ENCODE results near the gene SLC39A11.

SLC39A11 gene

DNA sequence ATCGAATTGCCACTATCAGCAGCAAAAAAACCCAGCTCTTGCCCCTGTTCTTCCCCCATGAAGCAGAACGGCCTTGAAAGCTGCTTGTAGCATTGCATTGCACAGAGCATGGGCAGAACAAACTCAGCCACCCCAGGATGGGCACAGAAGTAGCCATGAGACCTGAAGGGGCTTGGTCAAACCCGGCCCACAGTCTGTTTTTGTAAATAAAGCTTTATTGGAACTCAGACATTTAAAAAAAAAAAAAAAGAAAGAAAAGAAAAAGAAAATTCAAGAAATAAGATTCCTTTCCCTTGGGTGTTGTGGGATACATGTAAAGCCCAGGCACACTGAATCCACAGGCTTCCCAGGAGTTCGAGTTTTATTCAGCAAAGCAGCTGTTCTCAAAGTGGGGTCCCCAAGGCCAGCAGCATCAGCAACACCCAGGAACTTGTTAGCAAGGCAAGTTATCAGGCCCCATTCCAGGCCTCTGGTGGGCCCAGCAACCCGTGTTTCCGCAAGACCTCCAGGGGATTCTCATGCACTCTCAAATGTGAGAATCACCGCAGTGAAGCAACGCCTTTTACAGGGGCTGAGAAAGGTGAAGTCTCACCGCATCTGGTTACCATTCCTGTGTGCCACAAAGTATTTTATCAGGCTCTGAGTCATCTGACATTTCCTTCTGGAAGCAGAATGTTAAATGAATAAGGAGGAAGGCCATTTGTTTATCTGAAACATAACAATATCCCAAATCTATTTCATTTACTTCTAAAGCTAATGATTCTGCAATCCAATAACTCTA lies 108.2 kb downstream of the SLC39A11 start:
- DNase-seq (ENCODE audit: extremely low read depth, low read depth): peak; percentile 77
- H3K4me3 ChIP-seq (replicated peaks; ENCODE audit: low read depth, low read length): no peak overlapping the region
- TF ChIP-seq, protein P1, sequence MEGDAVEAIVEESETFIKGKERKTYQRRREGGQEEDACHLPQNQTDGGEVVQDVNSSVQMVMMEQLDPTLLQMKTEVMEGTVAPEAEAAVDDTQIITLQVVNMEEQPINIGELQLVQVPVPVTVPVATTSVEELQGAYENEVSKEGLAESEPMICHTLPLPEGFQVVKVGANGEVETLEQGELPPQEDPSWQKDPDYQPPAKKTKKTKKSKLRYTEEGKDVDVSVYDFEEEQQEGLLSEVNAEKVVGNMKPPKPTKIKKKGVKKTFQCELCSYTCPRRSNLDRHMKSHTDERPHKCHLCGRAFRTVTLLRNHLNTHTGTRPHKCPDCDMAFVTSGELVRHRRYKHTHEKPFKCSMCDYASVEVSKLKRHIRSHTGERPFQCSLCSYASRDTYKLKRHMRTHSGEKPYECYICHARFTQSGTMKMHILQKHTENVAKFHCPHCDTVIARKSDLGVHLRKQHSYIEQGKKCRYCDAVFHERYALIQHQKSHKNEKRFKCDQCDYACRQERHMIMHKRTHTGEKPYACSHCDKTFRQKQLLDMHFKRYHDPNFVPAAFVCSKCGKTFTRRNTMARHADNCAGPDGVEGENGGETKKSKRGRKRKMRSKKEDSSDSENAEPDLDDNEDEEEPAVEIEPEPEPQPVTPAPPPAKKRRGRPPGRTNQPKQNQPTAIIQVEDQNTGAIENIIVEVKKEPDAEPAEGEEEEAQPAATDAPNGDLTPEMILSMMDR (IDR thresholded peaks at IDR 0.05; ENCODE audit: low read depth, low read length, missing control alignments): no peak

DNA sequence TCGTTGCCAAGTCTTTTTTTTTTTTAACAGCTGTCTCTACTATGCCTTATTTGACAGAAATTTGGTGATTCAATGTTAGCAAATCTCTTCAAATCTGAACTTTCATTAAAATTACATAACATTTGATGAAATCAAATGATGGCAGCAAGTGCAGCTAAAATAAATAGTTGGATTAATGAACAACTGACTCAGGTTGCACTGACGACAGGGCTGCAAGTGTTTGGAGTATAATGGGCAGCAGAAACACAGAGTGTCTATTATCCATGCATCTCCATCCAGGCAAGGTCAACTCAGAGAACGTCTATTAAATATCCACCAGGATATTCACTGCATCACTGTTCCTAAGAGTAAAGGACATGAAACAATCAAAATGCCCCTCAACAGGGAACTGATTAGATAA lies 109.8 kb downstream of the SLC39A11 start:
- no peak for DNase-seq (ENCODE audit: extremely low read depth, low read depth)
- TF ChIP-seq, protein P1 (IDR thresholded peaks at IDR 0.05; ENCODE audit: low read depth, low read length, missing control alignments): no peak
- H3K4me3 ChIP-seq (replicated peaks; ENCODE audit: low read depth, low read length): no peak overlapping the region

DNA sequence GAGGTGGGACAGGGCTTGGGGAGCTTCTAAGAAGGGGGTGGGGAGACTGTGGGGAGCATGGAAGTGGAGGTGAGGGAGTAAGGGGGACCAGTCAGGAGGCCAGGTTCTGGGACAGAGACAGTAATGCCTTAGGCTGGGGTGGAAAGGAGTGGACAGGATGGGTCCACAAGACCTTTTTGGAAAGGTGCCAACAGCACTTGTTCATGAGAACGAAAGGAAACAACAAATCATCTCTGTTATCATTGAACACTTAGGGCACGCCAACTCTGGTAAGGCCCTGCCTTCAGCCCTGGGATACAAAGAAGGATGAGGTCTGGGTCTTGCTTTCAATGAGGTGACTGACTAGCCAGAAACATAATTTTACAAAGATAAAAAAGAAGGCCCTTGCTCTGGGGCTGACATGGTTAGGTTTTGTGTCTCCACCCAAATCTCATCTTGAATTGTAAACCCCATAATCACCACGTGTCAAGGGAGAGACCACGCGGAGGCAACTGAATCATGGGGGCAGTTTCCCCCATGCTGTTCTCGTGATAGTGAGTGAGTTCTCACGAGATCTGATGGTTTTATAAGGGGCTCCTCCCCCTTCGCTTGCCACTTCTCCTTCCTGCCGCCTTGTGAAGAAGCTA lies 113.8 kb downstream of the SLC39A11 start:
- no peak for DNase-seq (ENCODE audit: extremely low read depth, low read depth)
- no peak overlapping the region for H3K4me3 ChIP-seq (replicated peaks; ENCODE audit: low read depth, low read length)
- TF ChIP-seq, protein P1 (IDR thresholded peaks at IDR 0.05; ENCODE audit: low read depth, low read length, missing control alignments): no peak

DNA sequence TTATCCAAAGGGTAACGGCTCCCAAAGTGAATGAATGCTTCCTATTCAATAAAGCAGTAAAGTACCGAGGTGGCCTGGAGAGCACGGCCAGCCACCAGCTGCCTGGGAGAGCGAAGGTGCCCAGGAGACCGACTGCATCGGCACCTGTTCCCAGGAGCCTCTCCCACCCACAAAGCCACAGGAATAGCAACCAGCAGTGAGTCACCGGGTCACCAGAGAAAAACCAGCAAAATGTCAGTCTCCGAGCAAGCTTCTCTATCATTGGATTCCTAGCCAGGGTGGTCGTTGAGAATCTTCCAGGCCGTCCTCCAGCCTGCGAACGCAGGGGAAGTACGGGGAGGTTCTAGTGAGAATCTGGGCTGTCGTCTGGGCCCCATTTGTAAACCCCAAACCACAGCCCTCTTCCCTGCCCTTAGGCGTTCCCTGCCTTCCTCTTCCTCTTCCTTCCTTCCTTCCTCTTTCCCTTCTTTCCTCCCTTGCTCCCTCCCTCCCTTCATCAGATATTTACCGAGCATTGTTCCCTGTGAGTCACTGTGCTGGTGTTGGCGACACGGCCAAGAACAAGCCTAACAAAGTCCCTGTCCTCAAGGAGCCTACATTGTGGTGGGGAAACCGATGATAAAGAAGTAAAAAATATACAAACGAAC lies 114.6 kb downstream of the SLC39A11 start:
- no peak overlapping the region for H3K4me3 ChIP-seq (replicated peaks; ENCODE audit: low read depth, low read length)
- TF ChIP-seq, protein P1 (IDR thresholded peaks at IDR 0.05; ENCODE audit: low read depth, low read length, missing control alignments): no peak
- DNase-seq (ENCODE audit: extremely low read depth, low read depth): no peak

DNA sequence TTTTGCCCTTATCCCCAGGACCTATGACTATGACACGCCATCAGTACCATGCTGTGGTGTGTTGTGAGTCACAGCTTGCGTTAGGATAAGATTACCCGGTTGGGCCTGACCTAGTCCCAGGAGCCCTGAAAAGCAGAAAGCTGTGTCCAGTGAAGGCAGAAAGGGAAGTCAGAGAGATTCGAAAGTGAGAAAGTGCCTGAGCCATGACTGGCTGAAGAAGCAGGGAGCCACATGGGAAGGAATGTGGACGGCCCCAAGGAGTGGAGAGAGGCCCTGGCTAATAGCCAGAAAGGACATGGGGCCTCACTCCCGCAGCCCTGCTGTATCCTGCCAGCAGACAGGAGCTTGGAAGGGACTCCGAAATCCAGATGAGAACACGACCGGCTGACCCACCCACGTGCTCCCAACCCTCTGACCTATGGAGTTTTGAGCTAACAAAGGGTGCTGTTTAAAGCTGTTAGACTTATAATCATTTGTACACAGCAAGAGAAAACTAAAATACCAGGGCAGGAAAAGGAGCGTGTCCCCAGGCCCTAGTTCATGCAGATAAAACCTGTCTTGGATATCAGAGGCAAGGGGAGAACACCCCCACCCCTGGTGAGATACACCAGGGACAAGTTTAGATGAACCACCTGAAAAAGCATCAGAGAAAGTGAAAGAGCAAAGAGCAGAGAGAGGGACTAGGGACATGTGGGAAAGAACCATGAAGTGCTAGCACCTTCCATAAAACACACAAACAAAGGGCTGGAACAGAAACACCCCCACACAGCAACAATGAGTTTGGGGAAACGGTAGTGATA lies 115.3 kb downstream of the SLC39A11 start:
- H3K4me3 ChIP-seq (replicated peaks; ENCODE audit: low read depth, low read length): no peak overlapping the region
- DNase-seq (ENCODE audit: extremely low read depth, low read depth): no peak
- TF ChIP-seq, protein P1 (IDR thresholded peaks at IDR 0.05; ENCODE audit: low read depth, low read length, missing control alignments): no peak

DNA sequence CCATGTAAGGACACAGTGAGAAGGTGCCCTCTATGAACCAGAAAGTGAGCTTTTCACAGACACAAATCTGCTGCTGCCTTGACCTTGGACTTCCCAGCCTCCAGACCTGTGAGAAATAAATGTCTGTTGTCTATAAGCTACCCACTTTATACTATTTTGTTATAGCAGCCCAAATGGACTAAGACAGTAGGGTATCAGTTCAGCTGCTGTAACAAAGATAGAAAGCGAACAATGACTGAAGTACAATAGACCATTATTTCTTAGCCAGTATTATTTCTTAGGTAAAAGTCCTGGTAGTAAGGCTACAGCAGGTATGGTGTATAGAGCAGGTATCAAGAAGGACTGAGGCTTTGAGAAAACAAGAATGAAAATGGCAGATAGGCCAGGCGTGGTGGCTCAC lies 117.0 kb downstream of the SLC39A11 start:
- no peak for DNase-seq (ENCODE audit: extremely low read depth, low read depth)
- no peak overlapping the region for H3K4me3 ChIP-seq (replicated peaks; ENCODE audit: low read depth, low read length)
- TF ChIP-seq, protein P1 (IDR thresholded peaks at IDR 0.05; ENCODE audit: low read depth, low read length, missing control alignments): no peak
